Head of caudate nucleus (tissue), 42 donors: Measurements from ENCODE around the gene RFXANK.
"Not testable (repeated sequence)": the region's sequence is repeated elsewhere in the genome, so short reads cannot be mapped to it uniquely, and the experiment has no call there.

Experiments
- DNase-seq, 42 donors: peaks; one replicate each; pipeline versions ENCODE4 v3.0.0 to v3.0.0-alpha.2; 2020 to 2021; ENCODE audit warnings: mixed read lengths in 7 of 42
- intact Hi-C: fragments of 100-400 bp; cut with DNase I; formaldehyde crosslinking; loops from one replicate; pipeline ENCODE4 v1.15.0; 2022

Gene RFXANK

DNA sequence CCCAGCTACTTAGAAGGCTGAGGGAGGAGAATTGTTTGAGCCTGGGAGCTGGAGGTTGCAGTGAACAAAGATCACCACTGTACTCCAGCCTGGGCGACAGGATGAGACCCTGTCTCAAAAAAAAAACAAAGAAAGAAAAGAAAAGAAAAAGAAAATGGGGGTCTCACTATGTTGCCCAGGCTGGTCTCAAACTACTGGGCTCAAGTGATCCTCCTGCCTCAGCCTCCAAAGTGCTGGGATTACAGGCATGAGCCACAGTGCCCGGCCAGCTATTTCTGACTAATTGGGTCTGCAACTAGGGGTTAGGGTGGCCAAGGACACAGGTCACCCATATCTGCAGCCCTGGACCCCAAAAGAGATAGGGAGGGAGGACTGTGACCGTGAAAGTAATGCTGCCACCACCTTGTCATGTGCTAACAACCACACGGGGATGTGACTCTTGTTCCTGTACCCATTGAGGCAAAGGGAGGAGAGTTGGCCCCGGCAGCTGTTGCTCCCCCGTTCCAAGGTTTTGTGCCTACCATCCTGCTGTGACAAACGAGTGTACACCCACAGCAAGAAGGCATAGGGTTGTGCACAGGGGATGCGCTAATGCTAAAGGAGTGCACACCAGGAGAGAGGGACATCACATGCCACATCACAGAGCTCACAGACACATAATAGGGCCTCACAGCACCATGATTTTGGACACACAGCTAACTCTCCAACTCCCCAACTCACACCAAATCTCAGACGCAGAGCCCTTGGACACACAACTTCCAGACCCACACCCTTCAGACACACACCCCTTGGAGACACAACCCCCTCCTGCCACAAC is 22.6 kb upstream of the RFXANK start:
- intact Hi-C loops = no loop called here

DNA sequence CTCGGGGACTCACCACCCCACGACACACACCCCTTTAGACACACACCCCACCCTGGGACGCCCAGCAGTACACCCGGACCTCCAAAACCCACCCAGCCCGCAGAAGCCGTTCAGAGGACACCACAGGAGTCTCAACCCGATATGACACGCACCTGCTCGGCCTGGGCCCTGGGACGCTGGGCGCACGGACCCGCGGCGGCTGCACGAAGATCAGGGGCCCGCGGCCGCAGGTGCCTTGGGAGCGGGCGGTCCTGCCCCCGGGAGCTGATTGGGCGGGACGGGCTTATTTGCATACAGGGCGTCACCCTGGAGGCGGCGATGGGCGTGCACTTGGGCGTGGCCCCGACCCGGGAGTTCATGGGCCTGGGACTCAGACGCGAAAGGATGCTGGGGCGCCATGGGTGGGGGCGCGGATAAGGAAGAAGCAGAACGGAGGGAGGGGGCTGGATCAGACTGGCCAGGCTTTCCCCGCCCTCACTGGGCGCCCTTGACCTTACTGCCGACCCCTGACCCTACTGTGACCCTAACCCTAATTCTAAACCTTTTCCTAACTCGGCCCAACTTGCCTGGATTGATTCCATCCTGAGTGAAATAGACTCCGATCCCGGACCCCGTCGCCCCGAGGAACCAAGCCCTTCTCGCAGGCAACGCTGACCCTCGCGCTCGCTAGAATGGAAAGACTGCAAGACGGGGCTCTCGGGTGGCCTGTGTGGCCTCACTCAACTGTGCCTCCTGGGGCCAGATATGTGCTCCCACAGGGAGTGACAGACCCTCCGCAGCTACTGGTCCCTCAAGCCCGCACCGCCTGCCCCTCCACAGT is 21.8 kb upstream of the RFXANK start, which contains the start of gene MEF2B:
MEF2B (minus strand) TSS at position 211 of the 820 bp plus-strand sequence. CDS start 19,528 bp downstream, outside the sequence.
- peak; percentile 41 to 92 (median 77) for DNase-seq
- intact Hi-C loops = no loop called here

More for the DNA sequence above, 22.6 kb upstream of the RFXANK start:
- DNase-seq = no peak

DNA sequence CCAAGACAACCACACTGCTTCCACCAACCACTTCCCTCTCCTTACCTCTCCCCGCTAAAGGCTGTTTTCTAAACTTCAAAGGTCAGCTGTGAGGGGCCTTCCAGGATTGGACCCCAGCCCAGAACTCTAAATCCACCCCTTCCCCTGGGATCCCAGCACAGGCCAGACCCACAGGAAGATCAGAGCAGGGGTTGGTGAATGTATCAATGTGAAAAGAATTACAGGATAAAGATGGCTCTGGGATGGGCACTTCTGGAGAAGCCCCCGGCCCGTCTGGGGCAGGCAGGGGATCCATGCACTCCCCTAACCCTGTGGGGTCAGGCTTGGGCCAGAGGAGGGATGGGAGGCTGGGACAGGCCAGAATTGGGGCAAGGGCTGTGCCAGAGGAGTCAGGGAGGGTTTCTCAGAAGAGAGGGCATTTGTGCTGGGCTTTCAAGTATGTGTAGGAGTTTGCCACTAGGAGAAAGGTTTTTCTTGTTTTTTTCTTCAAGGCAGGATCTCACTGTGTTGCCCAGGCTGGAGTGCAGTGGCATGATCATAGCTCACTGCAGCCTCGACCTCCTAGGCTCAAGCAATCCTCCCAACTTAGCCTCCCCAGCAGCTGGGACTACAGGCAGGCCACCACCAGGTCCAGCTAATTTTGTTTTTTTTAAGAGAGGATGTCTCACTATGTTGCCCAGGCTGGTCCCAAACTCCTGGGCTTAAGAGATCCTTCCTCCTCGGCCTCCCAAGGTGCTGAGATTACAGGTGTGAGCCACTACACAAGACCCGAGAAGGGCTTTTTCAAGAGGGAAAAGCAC is 21.0 kb upstream of the RFXANK start:
- DNase-seq = no peak
- intact Hi-C loops = no loop called here

DNA sequence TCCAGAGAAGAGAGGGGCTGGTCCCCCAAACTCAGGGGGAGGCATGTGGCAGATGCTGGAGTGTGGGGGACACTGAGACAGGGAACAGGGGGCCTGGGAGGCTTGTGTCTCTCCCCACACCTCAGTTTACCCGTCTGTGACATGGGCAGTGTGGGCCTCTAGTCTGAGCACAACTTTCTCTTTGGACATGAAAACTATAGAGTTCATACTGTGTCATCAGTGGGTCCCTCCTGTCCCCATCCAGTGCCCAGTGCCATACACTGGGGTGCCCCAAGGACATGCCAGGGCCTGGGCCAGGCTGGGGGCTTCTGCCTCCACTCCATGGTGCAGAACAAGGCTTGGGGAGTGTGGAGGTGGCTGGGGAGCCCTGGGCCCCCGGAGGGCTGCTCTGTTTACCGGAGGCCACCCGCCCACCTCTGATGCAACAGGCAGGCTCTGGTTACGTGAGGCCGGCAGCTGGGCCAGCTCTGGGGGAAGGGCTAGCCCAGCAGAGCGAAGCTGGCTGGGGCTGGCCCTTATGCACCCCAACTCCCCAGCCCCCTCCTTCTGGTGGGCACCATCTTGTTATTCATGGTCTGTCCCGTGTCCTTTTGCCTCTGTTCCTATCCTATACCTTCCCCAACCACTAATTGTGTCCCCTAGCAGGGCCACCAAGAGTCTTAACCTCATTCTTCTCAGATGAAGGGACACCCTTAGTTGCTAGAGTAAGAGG is 20.1 kb upstream of the RFXANK start:
- DNase-seq = no peak
- intact Hi-C loops = no loop called here

DNA sequence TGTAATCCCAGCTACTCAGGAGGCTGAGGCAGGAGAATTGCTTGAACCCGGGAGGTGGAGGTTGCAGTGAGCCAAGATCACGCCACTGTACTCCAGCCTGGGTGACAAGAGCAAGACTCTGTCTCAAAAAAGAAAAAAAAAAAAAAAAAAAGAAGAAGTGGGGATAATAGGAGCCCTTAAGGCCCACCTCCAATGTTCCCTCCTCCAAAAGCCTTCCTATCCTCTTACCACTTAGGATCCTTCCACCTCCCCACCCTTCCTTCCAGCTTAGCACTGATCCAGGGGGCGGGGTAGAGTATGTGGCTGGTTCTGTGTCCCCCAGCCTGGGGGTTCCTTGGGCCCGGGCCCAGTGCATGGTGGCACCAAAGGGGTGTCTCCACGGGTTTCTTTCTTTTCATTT is 18.8 kb upstream of the RFXANK start:
- intact Hi-C loops, DNase-seq: not testable (repeated sequence)

DNA sequence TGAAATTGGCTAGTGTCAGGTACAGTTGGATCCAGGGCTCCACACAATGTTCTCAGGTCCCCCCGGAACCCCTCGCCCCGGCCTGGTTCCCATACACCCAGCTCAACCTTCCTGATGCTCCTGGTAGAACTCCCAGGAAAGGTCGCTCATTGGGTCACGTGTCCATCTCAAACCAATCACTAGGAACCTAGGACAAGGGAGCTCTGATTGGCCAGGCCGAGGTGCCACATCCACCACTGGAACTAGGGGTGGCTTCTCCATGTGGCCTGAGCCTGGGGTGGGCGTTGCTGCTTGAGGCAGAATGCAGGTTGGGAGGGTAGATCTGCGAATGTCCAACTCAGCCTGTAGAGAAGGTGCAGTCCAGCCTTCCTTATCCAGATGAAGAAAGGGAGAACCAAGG is 15.1 kb upstream of the RFXANK start:
- intact Hi-C loops = no loop called here
- DNase-seq = no peak

DNA sequence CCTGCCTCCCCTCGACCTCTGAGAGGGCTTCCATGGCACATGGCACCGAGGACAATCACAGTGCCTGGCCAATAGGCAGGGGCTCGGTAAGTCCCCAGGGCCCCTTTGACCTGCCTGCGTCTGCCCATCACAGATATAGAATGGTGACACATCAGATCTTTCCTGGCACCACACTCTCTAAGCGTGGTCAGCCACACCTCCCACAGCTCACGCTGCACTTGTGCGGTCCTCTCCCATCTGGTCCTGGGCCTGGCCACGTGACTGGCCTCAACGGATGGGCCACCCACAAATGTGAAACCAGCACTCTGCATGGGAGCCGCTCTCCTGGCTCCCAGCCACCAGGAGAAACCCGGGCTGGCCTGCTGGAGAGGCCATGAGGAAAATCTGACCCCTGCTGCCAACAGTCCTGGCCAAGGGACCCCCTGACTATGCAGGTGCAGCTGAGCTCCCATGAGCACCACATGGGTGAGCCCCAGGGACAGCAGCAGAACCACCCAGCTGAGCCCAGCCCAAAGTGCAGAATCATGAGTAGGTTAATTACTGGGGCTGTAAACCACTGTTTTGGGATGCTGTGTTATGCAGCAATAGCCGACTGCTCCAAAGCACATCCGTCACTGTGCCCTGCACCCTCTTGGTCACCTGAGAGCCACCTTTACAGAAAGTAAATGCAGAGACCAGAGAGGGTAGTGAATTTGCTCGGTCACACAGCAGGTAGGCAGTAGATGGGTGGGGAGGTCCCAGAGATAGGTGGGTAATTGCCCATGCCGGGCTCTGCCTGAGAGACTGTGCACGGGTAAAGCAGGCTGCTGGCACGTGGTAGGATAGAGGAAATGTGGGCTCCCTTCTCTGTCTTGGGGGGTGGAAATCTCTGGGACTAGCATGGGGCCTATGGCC is 12.3 kb upstream of the RFXANK start:
- DNase-seq = no peak
- intact Hi-C loops = no loop called here

DNA sequence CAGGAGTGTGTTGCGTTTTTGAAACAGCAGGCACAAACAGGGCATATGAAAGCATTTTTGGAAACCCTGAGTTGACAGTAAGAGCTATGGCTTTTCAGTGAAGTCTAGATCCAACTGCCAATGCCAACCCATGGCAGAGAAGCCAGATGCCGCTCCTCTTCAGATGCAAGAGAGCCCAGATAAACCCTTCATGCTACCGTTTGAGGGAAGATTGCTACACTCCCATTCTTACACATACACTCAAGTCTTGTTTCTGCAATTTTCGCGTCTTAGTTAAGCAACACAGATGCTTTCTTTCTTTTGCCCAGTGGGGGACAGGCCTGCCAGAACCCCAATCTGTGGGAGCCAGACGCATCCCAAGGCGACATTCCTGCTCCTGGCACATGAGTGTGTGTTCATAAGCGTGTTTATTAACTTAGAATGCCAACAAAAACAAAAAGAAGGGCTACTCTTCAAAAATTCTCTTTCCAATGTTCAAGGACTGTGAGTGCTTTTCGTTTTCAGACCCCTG is 10.5 kb upstream of the RFXANK start:
- no peak for DNase-seq
- intact Hi-C loops = no loop called here

DNA sequence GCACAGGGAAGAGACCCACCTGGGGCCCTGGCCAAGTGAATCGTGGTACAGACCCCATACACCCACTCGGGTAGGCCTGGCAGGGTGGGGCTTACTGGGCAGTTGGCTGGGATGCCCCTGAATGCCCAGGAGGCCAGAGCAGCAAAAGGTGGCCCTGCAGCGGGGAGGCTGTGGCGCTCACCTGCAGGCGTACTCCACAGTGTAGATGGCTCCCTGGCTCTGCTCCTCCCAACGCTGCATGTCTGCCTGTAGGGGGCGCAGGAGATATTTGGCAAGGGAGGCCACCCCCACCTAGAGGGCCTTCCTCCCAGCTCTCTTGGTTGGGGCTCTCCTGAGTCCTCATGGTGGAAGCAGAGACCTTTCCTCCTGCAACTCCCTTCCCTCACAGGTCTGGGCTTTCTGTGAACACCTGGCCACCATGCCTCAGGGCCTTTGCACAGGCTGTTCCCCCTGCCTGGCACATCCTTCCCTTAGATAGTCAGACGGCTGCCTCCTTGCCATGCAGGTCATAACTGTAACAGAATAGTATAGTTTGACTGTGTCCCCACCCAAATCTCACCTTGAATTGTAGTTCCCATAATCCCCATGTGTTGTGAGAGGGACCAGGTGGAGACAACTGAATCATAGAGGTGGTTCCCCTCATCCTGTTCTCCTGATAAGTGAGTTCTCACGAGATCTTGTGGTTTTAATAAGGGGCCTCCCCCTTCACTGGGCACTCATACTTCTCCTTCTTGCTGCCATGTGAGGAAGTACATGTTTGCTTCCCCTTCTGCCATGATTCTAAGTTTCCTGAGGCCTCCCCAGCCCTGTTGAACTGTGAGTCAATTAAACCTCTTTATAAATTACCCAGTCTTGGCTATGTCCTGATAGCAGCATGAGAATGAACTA is 6.0 kb upstream of the RFXANK start:
- DNase-seq = peak in 32 of 42 donors; percentile 15 to 69 (median 50)
- intact Hi-C loops = no loop called here

DNA sequence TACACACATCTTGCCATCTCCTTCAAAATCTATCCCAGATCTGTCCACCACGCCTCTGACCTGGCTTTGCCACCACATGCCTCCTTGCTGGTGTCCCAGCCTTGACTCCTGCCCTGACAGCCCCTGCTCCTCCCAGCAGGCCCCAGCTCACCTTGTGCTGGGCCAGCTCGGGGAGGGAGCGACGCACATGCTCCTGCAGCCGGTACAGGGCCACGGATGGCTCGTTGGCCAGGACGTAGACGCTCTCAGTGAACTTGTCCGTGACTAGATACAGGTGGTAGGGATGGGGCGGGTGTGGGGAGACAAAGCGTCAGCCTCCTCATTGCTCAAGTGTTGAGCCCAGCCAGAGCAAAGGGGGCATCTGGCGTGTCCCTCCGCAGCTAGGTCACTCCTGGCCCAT is 5.3 kb upstream of the RFXANK start:
- intact Hi-C loops = no loop called here

DNA sequence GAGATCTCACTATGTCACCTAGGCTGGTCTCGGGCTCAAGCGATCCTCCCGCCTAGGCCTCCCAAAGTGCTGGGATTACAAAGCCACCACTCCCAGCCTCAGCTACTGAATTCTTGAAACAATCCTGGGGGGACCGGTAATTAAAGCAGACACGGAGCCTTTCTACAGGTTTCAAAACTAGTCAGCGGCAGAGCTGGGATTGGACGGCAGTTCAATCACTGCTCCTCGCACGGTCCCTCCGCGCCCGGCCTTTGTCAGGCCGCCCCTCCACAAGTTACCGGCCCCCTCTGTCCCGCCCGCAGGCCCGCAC is 335 bp upstream of the RFXANK start:
- intact Hi-C loops = no loop called here
- DNase-seq = no peak

More for the DNA sequence above, 5.3 kb upstream of the RFXANK start:
- DNase-seq = no peak

DNA sequence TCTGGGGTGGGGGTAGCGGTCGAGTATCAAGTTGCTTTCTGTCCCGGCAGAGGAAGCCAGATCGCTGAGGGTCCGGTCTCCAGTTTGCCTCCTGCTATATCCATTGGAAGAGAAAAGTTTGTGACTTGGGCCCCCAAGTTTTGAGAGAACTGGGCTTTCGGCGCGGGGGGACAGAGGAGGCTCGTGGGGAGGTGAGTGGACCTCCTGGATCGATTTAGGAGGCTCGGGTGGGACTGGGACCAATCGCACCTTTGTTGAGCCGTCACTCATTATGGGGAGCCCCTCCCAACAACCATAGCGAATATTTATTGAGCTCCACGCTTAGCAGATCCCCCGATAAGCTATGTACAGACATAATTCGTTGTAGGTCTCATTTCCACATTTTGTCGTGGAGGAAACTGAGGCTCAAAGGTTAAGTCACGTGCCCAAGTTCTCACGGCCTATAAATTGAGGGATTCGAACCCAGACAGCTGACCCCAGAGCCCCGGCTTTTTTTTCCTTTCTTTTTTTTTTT is 909 bp downstream of the RFXANK start:
- intact Hi-C loops = no loop called here
- no peak for DNase-seq

DNA sequence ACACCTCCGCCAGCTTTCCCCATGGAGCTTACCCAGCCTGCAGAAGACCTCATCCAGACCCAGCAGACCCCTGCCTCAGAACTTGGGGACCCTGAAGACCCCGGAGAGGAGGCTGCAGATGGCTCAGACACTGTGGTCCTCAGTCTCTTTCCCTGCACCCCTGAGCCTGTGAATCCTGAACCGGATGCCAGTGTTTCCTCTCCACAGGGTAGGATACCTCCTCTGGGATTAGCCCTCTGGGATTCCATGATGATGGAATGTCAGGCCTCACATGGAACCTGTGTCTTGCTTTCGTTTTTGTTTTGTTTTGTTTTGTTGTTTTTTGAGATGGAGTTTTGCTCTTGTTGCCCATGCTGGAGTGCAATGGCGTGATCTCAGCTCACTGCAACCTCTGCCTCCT is 1.9 kb downstream of the RFXANK start:
- no peak for DNase-seq
- intact Hi-C loops = no loop called here

DNA sequence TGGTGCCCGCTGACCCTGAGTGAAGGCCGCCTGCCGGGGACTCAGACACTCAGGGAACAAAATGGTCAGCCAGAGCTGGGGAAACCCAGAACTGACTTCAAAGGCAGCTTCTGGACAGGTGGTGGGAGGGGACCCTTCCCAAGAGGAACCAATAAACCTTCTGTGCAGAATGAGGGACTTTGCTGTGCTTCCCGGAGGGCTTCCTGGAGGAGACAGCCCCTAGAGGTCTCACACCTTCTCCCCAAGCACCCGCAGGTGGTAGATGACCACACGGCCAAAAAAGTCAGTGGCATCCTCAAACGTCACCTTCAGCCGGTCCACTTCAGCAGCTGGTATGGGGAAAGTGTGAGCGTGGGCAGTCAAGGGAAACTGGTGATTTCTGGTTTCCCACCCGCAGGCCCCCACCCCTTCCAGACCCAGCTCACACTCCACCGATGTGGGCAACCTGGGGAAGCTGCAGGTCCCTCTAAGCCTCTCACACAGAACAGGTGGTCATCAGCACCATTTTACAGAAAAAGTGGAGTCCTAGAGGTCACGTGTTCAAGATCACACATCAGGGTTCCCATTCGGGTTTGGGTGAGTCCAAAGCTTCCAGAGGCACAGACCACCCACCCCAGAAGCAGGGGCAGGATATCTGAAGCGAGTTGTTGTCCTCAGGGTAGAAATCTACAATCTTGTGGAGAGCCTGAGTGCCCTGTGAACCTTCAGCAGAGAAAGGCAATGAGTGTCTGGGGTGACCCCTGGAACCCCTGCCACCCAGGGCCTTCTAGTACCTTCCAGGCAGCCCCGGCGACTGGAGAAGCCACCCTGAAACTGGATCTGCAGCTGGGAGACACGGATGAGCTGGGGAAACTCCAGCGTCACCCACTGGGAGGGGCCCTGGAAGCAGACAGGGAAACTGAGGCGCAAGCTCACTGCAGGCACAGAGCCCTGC is 9.9 kb downstream of the RFXANK start:
- DNase-seq = no peak
- intact Hi-C loops = no loop called here

DNA sequence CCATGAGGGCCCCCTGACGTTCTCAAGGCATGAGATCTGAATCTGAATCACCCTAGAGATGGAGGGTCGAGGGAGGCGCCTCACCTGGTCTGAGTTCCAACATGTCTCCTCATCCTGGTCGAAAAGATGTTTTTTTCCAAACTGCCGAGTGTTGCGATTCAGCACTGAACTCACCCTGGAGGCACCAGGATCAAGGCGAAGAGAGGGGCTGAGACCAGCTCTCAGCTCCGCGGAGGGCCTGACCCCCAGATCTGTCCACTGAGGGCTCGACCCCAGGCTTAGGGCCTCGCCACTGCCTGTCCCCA is 10.6 kb downstream of the RFXANK start:
- intact Hi-C loops = no loop called here

More for the DNA sequence above, 10.6 kb downstream of the RFXANK start:
- no peak for DNase-seq
